CD4-positive, alpha-beta T cell treated with Interleukin-17A for 4 hours (primary cell): ENCODE results near the gene NDFIP2.

Experiments used
- DNase-seq: peaks from one replicate; pipeline ENCODE4 v3.0.0-alpha.2; 2020; ENCODE audit warnings: mixed read lengths

The NDFIP2 gene

GRCh38 chr13:79459906-79460305, 21.0 kb upstream of the NDFIP2 start:
- no peak for DNase-seq

GRCh38 chr13:79462895-79463294, 18.1 kb upstream of the NDFIP2 start:
- DNase-seq, result no peak

GRCh38 chr13:79463604-79464003, 17.4 kb upstream of the NDFIP2 start:
- no peak for DNase-seq

- no peak for DNase-seq
Measured at GRCh38 chr13:79466872-79467271, 14.1 kb upstream of the NDFIP2 start.

GRCh38 chr13:79468402-79468801, 12.6 kb upstream of the NDFIP2 start:
- DNase-seq, result no peak

- no peak for DNase-seq
Measured at GRCh38 chr13:79468819-79469218, 12.1 kb upstream of the NDFIP2 start.

GRCh38 chr13:79469608-79470007, 11.3 kb upstream of the NDFIP2 start:
- no peak for DNase-seq

GRCh38 chr13:79470666-79471065, 10.3 kb upstream of the NDFIP2 start:
- no peak for DNase-seq

GRCh38 chr13:79475569-79475968, 5.4 kb upstream of the NDFIP2 start:
- DNase-seq, result no peak

- DNase-seq, result no peak
Measured at GRCh38 chr13:79477968-79478367, 3.0 kb upstream of the NDFIP2 start.

- no peak for DNase-seq
Measured at GRCh38 chr13:79479882-79480281, 1.1 kb upstream of the NDFIP2 start.

- DNase-seq, result peak; percentile 57
Measured at GRCh38 chr13:79481685-79482052, 714 bp downstream of the NDFIP2 start.

- no peak for DNase-seq
Measured at GRCh38 chr13:79482281-79482970, 1.5 kb downstream of the NDFIP2 start.

- DNase-seq, result no peak
Measured at GRCh38 chr13:79483086-79483706, 2.2 kb downstream of the NDFIP2 start.

GRCh38 chr13:79485014-79485811, 4.3 kb downstream of the NDFIP2 start:
- DNase-seq, result no peak

- no peak for DNase-seq
Measured at GRCh38 chr13:79486433-79487188, 5.7 kb downstream of the NDFIP2 start.

GRCh38 chr13:79490326-79490725, 9.4 kb downstream of the NDFIP2 start:
- DNase-seq, result no peak

- no peak for DNase-seq
Measured at GRCh38 chr13:79490824-79491223, 9.9 kb downstream of the NDFIP2 start.

- DNase-seq, result no peak
Measured at GRCh38 chr13:79491715-79492114, 10.8 kb downstream of the NDFIP2 start.

- DNase-seq, result peak; percentile 33
Measured at GRCh38 chr13:79492313-79492798, 11.4 kb downstream of the NDFIP2 start.

- DNase-seq, result no peak
Measured at GRCh38 chr13:79492918-79493594, 12.1 kb downstream of the NDFIP2 start.

GRCh38 chr13:79496188-79496587, 15.2 kb downstream of the NDFIP2 start:
- no peak for DNase-seq
